C1 segment of cervical spinal cord (tissue), 14 donors: Measurements from ENCODE around the gene PRPF40B.

Experiments
- DNase-seq, 14 donors: peaks; one replicate each; lab custom pipeline; 2025; lab: John Stamatoyannopoulos, UW

Gene PRPF40B

GRCh38 chr12:49635656-49636055, 12.3 kb downstream of the PRPF40B start:
- DNase-seq = no peak

DNA sequence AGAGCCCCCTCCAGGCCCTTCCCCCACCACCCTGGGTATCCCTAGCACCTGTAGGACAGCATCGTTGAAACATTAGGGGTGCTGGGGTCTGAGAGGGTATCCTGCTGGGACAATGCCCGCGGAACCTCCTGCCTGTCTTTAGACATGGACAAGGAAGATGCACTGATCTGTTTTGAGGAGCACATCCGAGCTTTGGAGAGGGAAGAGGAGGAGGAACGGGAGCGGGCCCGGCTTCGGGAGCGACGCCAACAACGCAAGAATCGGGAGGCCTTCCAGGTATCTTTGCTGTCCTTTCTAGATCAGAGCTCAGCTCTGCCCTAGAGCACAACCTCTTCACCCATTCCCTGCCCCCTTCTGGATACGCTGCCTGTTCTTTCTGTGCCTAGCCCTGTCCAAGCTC, 13.2 kb downstream of the PRPF40B start:
- DNase-seq = no peak

DNA sequence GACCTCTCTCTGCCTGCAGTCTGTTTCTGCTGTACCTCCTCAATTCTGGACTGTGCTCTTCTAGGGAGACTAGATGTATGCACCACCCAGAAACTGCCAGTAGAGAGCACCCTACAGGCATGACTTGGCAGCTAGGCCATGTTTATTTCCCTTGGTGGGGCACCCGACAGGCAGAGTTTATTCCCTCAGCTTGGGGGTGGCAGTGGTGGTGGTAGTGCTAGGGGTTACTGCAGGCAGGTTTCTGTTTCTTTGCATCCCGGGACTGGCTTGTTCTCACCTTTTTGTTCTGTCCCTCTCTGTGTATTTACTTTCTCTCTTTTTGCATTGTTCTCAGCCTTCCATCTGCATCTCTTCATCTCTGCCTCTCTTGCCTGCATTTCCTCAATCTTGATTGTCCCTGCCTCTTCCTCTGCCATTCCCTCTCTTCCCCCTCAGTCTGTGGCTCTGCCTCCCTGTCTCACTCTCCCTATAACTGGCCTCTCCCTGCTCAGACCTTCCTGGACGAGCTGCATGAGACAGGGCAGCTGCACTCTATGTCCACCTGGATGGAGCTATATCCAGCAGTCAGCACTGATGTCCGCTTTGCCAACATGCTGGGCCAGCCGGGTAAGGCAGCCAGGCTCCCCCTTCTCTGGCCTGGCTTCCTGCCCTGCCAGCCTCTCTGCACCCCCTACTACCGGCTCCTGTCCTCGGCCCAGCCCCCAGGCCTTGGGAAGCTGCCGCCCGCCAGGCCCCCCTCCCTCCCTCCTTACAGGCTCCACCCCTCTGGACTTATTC, 13.8 kb downstream of the PRPF40B start:
- DNase-seq = peak in 11 of 14 donors; percentile 15 to 83 (median 44)

- no peak for DNase-seq
Measured at GRCh38 chr12:49641748-49642369, 18.5 kb downstream of the PRPF40B start.

DNA sequence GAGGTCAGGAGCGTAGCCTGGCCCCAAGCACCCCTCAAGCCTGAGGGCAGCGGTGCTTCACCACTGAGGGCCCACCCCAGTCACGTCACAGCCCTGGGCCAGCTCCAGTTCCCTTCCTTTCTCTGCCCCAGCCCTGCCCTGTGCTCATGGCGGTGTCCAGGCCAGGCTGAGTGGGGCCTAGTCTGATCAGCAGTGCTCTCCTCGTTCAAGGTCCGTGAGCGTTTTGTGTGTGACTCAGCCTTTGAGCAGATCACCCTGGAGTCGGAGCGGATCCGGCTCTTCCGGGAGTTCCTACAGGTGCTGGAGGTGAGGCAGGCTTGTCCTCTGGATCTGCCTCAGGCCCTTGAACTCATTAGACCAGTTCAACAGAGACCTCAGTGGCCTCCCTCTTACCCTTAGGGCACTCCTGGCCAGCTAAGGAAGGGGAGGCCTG, 19.0 kb downstream of the PRPF40B start:
- no peak for DNase-seq

DNA sequence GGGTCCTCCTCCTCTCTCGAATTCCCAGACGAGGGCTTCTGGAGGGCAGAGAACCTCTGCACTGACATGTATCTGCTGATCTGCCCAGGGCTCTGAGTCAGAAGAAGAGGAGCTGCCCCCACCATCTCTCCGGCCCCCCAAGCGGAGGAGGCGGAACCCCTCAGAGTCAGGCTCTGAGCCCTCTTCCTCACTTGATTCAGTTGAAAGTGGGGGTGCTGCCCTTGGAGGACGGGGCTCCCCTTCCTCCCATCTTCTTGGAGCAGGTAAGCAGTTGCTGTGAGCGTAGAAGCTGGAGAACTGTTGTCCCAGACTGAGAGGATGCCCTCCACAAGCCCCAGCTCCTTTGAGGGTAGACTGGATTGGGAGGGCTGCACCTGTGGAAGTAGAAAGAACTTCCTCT, 19.8 kb downstream of the PRPF40B start:
- DNase-seq = no peak

DNA sequence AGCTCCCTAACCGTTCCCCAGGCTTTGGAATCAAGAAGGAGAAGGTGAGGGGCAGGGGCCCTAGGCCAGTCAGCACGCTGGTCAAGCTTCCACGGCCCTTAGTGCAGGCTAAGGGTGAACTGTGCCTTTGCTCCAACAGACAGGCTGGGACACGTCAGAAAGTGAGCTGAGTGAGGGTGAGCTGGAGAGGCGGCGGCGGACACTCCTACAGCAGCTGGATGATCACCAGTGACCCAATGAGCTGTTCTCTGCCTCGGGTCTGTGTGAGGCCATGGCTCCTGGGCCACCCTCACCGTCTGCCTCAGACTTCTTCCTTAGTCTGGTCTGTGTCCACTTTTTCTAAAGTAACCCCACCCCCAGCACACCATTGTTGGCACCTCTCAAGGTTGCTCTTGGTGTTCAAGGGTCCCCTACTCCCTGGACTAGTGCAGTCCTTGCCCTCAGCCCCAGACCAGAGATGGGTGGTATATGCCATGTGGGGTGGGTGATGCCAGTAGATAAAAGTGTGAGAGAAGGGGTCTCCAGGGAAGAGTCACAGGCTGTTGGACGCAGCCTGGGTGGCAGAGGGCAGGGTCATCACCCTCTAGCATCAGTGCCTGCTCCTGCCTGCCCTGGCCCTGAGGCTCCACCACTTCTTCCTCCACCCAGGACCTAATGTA, 20.7 kb downstream of the PRPF40B start:
- DNase-seq = no peak

DNA sequence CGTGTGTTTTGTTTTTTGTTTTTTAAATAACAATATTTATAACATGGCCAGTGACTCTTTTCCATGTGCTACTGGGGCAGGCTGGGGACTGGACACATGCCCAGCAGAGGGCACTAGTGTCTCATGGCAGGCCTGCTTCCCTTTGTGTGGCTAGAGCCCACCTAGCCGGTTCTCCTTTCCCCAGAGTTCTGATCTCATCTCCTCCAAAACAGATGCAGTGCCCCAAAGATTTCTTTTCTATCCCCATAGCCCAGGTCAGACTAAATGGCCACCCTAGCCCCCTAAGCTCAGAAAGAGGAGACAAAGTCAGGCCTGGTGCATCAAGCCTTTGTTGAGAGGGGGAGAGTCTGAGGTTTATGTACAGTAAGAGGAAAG, 21.2 kb downstream of the PRPF40B start:
- peak in 13 of 14 donors; percentile 7 to 80 (median 61) for DNase-seq

DNA sequence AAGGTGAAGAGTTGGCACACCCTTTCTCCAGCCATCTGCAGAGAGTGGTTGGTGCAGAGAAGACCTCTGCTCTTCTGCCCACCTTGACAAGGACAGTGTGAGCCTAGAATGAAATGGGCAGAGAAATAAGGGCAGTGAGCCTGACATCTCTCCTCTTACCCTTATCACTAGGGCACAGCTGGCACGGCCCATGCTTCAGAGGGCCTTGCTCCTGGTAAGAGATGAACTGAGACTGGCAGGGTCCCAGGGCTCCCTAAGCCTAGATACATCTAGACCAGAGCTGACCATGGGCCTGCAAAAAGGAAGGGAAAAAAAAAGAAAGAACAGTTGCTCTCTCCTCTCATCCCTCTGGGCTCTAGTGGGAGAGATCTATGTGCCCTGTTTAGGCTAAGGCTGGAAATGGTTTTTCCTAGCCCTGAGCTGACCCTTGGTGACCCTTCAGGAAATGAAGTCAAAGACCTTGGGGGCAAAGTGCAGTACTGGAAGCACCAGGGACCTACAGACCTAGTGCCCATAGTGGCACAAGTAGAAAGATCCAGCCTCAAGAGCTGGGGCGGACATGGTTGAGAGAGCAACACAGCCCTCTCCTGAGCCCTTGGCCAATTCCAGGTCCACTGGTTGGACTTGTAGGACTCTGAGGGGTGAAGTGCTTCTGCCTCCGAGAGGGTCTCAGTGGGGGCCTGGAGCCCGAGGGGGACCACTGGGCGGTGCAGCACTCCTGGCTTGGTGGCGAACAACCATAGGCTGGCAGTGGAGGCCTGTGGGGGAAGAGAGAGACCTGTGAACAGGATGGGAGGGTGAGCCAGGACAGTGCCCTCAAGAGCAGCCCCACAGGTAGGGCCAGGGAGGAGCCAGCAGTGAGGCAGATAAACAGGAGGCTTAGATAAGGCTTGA, 22.0 kb downstream of the PRPF40B start:
- DNase-seq = no peak

- DNase-seq = no peak
Measured at GRCh38 chr12:49646331-49646830, 23.0 kb downstream of the PRPF40B start.

GRCh38 chr12:49646871-49647654, 23.7 kb downstream of the PRPF40B start:
- no peak for DNase-seq

- DNase-seq = peak in 1 of 14 donors; percentile 26
Measured at GRCh38 chr12:49647827-49648711, 24.7 kb downstream of the PRPF40B start.

- no peak for DNase-seq
Measured at GRCh38 chr12:49648712-49649003, 25.3 kb downstream of the PRPF40B start.

DNA sequence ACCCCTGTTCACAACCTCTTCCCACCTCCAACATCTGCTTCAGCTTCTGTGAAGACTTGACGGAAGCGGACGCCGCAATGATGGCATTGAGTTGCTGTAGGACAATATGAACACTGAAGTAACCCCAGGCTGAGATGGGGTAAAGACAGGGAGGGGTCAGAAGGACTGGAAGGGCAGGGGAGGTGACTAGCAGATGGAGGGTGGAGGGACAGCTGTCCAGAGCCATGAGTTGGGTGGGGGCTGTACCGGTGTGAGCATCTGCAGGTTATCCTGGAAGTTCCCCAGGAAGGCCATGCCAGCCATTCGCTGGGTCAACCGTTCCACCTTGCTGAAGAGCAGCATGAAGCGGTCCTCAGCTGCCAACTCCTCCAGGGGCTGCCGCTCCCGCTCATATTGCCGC, 26.1 kb downstream of the PRPF40B start:
- no peak for DNase-seq

DNA sequence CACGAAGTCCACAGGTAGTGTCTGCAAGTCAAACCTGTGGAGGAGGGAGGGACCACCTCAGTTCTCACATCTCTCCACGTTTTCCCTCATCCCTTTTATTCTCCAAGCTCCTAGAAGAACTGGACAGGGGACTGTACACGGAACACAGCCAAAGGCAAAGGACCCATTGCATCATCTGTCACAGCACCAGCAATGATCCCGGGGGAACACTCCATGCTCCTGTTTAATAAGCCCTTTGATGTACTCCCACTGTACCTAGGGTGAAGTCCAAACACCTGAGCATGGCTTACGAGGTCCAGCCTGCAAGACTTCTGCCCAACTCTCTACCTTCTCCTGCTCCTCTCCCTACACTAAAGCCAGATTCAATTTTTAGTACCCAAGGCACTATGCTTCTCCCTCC, 26.5 kb downstream of the PRPF40B start:
- no peak for DNase-seq

DNA sequence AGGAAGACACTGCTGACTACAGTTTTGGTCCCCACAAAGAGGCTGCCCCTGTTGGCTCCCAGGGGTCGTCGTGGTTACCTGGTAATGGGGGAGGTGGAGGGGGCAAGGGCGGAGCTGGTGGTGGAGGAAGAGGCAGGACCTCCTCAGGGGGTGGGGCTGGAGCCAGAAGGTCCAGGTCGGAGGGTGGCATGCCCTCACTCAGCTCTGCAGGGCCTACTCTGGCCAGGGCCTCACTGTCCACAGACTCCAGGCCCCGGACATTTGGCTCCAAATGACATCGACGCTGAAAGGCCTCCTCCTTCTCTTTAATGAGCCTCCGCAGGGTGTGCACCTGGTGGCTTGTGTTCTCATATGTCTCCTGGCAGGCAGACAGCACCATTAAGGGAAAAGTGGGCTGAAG, 28.5 kb downstream of the PRPF40B start:
- DNase-seq = peak in 1 of 14 donors; percentile 17

- no peak for DNase-seq
Measured at GRCh38 chr12:49652921-49653520, 29.7 kb downstream of the PRPF40B start.

DNA sequence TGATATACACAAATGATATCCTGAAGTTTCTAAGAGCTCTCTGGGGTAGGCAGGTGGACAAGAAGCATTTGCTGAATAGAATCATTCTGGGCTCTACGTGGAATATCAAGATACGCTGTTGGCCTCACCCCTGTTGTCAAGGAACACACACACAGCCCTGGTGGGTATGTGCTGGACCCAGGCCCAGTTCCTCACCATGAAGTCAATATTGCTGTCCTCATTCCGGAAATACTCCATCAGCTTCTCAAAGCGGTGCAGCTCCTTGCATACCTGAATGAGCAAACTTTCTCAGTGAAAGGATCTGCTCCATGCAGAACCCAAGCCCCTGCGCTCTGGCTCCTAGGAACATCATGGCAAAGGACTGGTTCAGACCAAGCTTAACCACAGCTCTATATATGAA, 31.4 kb downstream of the PRPF40B start:
- DNase-seq = no peak

DNA sequence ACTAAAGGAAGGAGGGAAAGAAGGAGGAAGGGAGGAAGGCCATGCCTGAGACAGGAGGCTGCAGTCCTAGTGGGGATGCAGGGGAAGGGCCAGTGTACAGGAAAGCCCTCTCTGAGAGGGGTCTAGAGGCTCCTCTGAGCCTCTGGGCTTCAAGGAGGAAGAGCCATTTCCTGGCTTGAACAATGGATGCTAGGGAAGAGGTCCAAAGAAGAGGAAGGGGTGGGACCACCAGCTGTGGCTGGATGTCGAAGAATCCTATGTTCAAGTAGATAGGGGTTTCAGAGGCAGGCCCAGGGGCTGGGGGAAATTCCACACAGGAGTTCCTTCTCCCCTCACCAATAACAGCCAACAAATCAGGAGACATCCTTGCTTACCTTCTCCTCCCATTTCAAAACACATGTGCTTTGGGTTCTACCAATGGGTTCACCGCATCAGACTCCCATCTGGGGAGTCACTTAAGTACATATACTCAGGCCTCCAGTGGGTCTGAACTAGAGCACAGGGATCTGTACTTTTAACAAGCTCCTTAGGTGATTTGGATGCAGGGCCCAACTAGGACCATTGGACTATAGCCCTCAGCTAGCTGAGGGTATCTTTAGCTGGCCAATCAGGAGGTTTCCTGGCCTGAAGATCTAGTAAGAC, 32.4 kb downstream of the PRPF40B start:
- DNase-seq = no peak
